ENCODE measurements around the gene CYBRD1.

CYBRD1 gene, protein sequence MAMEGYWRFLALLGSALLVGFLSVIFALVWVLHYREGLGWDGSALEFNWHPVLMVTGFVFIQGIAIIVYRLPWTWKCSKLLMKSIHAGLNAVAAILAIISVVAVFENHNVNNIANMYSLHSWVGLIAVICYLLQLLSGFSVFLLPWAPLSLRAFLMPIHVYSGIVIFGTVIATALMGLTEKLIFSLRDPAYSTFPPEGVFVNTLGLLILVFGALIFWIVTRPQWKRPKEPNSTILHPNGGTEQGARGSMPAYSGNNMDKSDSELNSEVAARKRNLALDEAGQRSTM

DNA sequence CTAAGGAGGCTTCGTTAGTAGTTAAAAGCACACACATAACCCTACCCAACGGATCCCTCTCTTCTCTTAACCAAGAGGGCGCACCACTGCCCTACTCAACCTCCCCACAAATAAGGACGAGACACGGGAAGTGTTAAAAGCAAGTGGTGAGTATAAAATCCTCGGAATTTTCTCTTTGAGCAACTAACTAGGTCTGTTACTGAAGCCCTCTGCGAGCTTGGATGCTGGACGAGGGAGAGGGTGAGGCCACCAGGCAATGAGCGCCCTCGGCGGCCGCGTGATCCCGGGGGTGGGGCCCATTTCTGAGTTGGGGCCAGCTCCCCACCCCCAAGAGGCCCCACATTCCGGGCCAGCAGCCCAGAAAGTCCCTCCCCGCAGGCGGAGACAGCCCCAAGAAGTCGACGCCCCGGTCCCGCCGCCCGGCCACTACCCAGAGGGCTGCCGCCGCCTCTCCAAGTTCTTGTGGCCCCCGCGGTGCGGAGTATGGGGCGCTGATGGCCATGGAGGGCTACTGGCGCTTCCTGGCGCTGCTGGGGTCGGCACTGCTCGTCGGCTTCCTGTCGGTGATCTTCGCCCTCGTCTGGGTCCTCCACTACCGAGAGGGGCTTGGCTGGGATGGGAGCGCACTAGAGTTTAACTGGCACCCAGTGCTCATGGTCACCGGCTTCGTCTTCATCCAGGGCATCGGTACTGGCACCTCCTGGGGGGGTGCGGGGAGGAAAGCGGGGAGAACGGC lies at the start of gene CYBRD1:
Gene CYBRD1 (plus strand): TSS at position 423 of the 736 bp plus-strand sequence. CDS start 72 bp downstream, at position 495.
- TF ChIP-seq, protein P1, sequence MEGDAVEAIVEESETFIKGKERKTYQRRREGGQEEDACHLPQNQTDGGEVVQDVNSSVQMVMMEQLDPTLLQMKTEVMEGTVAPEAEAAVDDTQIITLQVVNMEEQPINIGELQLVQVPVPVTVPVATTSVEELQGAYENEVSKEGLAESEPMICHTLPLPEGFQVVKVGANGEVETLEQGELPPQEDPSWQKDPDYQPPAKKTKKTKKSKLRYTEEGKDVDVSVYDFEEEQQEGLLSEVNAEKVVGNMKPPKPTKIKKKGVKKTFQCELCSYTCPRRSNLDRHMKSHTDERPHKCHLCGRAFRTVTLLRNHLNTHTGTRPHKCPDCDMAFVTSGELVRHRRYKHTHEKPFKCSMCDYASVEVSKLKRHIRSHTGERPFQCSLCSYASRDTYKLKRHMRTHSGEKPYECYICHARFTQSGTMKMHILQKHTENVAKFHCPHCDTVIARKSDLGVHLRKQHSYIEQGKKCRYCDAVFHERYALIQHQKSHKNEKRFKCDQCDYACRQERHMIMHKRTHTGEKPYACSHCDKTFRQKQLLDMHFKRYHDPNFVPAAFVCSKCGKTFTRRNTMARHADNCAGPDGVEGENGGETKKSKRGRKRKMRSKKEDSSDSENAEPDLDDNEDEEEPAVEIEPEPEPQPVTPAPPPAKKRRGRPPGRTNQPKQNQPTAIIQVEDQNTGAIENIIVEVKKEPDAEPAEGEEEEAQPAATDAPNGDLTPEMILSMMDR (IDR thresholded peaks at IDR 0.05; ENCODE audit: control insufficient read depth, extremely low read depth, insufficient read depth), result no peak
- H3K4me3 ChIP-seq (ENCODE audit: low read depth, low read length), result peak within 1 kb of the TSS; percentile 28
- no peak for DNase-seq (ENCODE audit: low read depth)

DNA sequence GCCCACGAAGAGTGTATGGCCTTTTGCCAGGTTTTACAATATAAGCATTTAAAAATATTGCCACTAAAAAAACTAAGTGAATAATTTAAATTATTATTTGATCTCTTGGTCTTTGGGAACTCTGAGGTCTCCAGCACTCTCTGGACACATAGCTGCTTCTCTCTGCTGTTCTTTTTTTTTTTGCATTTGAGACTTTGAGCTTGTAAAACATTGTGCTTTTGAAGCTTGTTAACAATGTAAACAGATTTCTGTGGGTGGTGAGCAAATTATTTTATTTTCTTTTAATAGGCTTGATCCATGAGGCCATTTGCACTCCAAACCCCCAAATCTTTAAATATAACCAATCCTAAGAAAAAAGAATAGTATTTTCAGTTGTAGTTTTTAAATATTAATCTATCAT lies 46.3 kb upstream of the CYBRD1 start:
- no peak for DNase-seq (ENCODE audit: low read depth)
- TF ChIP-seq, protein P1 (IDR thresholded peaks at IDR 0.05; ENCODE audit: control insufficient read depth, extremely low read depth, insufficient read depth), result no peak
- H3K4me3 ChIP-seq (ENCODE audit: low read depth, low read length), result no peak overlapping the region

DNA sequence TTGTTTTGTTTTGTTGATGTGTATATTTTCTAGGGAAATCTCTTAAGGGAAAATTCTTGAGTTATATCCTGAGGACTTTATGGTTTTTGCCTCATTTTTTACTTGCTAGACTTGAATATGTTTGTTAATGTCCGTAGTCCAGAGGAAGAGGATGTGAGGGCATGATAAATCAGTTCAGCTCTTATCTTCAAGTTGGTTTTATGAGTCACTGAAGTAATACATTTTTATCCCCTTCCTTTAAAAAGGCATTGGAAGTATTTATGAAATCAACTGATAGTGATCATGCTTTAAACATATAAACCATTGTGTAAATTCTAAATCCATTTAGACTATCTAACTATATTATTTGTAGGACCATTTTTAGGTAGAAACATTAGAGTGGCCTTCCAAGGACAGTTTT lies 43.9 kb upstream of the CYBRD1 start:
- DNase-seq (ENCODE audit: low read depth), result no peak
- TF ChIP-seq, protein P1 (IDR thresholded peaks at IDR 0.05; ENCODE audit: control insufficient read depth, extremely low read depth, insufficient read depth), result no peak
- no peak overlapping the region for H3K4me3 ChIP-seq (ENCODE audit: low read depth, low read length)

DNA sequence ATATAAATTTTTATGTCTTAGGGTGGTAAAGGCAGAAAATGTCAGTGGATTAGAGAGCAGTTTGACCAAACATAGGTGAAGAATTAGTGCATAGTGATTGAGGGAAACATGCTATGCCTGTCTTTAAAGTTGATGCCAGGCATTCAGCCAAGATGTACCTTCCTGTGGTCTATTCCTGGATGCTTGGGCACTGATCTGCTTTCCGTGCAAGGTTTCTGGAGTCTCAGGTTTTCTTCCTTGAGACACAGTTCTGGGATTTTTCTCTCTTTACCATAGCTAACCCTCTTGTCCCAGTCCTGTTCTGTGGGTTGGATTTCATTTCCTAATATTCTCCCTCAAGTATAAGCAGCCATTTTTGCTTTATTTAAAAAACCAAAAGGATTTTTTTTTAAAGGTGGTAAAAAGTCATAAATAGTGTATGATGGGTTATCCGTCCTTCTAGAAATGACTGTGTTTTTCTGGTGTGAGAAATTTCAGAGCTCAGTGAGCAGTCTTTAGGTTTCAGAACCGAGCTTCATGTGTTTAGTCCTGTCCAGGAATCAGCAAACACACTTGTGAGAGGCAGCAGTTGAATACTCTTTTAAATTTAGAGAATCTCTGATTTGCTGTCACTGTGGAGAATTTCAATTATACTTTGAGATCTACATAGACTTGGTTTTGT lies 43.0 kb upstream of the CYBRD1 start:
- H3K4me3 ChIP-seq (ENCODE audit: low read depth, low read length), result no peak overlapping the region
- no peak for DNase-seq (ENCODE audit: low read depth)
- TF ChIP-seq, protein P1 (IDR thresholded peaks at IDR 0.05; ENCODE audit: control insufficient read depth, extremely low read depth, insufficient read depth), result no peak

DNA sequence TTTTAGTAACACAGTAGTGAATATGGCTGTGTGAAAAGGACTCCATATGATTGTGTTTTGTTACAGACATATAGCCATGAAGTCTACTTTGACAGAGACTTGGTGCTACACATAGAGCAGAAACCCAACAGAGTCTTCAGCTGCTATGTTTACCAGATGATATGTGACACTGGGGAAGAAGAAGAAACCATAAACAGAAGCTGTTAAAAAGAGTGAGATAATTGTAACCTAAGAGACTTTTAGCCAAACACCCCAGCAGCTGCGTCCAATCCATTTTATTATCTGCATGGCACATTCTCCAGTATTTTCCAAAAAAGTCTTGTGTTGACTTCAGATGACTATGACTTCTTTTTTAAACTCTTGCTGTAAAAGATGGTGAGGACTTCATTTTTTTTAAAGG lies 41.4 kb upstream of the CYBRD1 start:
- TF ChIP-seq, protein P1 (IDR thresholded peaks at IDR 0.05; ENCODE audit: control insufficient read depth, extremely low read depth, insufficient read depth), result no peak
- no peak for DNase-seq (ENCODE audit: low read depth)

DNA sequence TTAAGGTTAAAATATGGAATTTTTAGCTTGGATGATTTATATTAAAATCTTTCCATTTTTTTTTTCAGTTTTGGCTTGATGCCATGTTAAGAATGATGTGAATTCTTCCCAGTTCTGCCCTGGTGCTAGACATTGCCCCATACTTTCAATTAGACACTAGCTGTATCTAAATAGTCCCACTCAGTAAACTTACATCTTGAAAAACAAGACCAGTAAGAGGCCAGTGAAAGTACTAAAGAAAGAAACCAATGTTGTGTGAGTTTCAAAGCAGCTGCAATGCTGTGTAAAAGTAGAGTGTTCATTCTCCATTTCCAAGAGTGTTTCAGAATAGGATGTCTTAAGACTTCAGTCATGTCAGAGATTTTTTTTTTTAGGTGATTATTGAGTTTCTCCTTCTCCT lies 40.0 kb upstream of the CYBRD1 start:
- TF ChIP-seq, protein P1 (IDR thresholded peaks at IDR 0.05; ENCODE audit: control insufficient read depth, extremely low read depth, insufficient read depth), result no peak
- H3K4me3 ChIP-seq (ENCODE audit: low read depth, low read length), result no peak overlapping the region
- no peak for DNase-seq (ENCODE audit: low read depth)

More for the DNA sequence above, 41.4 kb upstream of the CYBRD1 start:
- no peak overlapping the region for H3K4me3 ChIP-seq (ENCODE audit: low read depth, low read length)
